ENCODE measurements around the gene TOGARAM1.

The TOGARAM1 gene

DNA sequence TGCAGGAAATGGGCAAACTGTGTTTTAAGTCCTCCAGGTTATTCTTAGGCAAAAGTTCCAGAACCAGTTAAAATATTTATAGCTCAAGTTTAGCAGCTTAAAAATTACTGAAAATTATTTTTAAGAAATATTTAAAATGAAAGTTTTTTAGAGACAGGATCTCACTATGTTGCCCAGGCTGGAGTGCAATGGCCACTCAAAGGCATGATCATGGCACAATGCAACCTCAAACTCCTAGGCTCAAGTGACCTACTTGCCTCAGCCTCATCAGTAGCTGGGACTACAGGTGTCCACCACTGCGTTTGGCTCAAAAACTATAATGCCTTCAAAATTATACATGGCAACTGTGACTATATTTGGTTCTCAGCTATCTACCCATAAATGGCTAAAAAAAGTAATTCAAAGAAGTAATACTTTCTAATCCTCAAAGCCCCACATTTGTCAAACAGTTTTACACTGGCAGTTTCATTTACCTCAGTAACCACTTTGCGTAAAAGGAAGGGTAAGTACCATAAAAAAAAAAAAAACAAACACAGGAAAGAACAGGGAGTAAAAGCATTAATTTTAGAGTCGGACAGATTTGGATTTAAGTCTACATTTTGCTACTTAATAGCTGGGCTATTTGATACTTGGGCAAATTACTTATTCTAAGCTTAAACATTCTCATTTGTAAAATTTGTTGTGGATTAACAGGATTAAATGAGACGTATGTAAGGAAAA, 9.4 kb upstream of the TOGARAM1 start (continued):
- TF ChIP-seq, protein P1, sequence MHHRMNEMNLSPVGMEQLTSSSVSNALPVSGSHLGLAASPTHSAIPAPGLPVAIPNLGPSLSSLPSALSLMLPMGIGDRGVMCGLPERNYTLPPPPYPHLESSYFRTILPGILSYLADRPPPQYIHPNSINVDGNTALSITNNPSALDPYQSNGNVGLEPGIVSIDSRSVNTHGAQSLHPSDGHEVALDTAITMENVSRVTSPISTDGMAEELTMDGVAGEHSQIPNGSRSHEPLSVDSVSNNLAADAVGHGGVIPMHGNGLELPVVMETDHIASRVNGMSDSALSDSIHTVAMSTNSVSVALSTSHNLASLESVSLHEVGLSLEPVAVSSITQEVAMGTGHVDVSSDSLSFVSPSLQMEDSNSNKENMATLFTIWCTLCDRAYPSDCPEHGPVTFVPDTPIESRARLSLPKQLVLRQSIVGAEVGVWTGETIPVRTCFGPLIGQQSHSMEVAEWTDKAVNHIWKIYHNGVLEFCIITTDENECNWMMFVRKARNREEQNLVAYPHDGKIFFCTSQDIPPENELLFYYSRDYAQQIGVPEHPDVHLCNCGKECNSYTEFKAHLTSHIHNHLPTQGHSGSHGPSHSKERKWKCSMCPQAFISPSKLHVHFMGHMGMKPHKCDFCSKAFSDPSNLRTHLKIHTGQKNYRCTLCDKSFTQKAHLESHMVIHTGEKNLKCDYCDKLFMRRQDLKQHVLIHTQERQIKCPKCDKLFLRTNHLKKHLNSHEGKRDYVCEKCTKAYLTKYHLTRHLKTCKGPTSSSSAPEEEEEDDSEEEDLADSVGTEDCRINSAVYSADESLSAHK (tag by site-specific recombination; IDR thresholded peaks at IDR 0.05), result peak; percentile 58; the same call in 1 of the 2 replicates

- Histone ChIP-seq H3K9me3 (ENCODE audit: control insufficient read depth, insufficient read depth, low read depth, low read length) (no peaks in the 10 kb centered on the region), H3K27ac (ENCODE audit: extremely low read depth, low read depth, low read length) (no peak overlapping the region), H3K36me3 (ENCODE audit: control insufficient read depth in 2 of 2, insufficient read depth in 1 of 2, low read length in 2 of 2) (peaks cover 0 to 7% of the 10 kb centered on the region in 2 experiments; a peak in 1 of 3 replicates), H3K4me3 (ENCODE audit: low read depth, low read length) (no peak overlapping the region), H3K4me1 (ENCODE audit: control insufficient read depth, insufficient read depth, low read length) (peaks cover 40% of the 10 kb centered on the region)
- ChIA-PET CTCF (no interaction called here), POLR2A (interaction anchor here (0.6 kb wide), 1 partner anchor 10 kb away, joined by 4 read pairs; no protein-coding TSS in a partner anchor)
- TF ChIP-seq ZNF645 (tag by site-specific recombination; IDR thresholded peaks at IDR 0.05) (no peak), ZNF140 (tag by site-specific recombination; IDR thresholded peaks at IDR 0.05) (no peak), ZNF473 (tag by site-specific recombination; IDR thresholded peaks at IDR 0.05) (no peak), ZNF48 (tag by site-specific recombination; IDR thresholded peaks at IDR 0.05) (no peak), ZNF10 (tag by site-specific recombination; IDR thresholded peaks at IDR 0.05) (no peak), WT1 (tag by site-specific recombination; IDR thresholded peaks at IDR 0.05) (no peak), ZNF624 (tag by site-specific recombination; IDR thresholded peaks at IDR 0.05) (no peak)
Observed at GRCh38 chr14:44954750-44955149, 7.2 kb upstream of the TOGARAM1 start.

GRCh38 chr14:44955528-44955927, 6.5 kb upstream of the TOGARAM1 start:
- CTCF ChIA-PET, result interaction anchor here (0.6 to 0.7 kb wide), 2 partner anchors 32 to 313 kb away, joined by 4 read pairs; no protein-coding TSS in a partner anchor
- Histone ChIP-seq H3K27ac (ENCODE audit: extremely low read depth, low read depth, low read length) (no peak overlapping the region), H3K4me3 (ENCODE audit: low read depth, low read length) (no peak overlapping the region), H3K4me1 (ENCODE audit: control insufficient read depth, insufficient read depth, low read length) (peaks cover 41% of the 10 kb centered on the region), H3K36me3 (ENCODE audit: control insufficient read depth in 2 of 2, insufficient read depth in 1 of 2, low read length in 2 of 2) (peaks cover 0 to 7% of the 10 kb centered on the region in 2 experiments; a peak in 1 of 3 replicates), H3K9me3 (ENCODE audit: control insufficient read depth, insufficient read depth, low read depth, low read length) (no peaks in the 10 kb centered on the region)
- 0 out of 2 replicates have a peak, but pooled peaks have one; percentile 9 for TF ChIP-seq OSR2 (tag by site-specific recombination; IDR thresholded peaks at IDR 0.05)
- peak; percentile 89 for TF ChIP-seq GLIS1 (tag by site-specific recombination; IDR thresholded peaks at IDR 0.05)
- TF ChIP-seq, protein P2, sequence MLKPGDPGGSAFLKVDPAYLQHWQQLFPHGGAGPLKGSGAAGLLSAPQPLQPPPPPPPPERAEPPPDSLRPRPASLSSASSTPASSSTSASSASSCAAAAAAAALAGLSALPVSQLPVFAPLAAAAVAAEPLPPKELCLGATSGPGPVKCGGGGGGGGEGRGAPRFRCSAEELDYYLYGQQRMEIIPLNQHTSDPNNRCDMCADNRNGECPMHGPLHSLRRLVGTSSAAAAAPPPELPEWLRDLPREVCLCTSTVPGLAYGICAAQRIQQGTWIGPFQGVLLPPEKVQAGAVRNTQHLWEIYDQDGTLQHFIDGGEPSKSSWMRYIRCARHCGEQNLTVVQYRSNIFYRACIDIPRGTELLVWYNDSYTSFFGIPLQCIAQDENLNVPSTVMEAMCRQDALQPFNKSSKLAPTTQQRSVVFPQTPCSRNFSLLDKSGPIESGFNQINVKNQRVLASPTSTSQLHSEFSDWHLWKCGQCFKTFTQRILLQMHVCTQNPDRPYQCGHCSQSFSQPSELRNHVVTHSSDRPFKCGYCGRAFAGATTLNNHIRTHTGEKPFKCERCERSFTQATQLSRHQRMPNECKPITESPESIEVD (tag by site-specific recombination; IDR thresholded peaks at IDR 0.05), result no peak
- no peak for TF ChIP-seq ZNF18 (tag by site-specific recombination; IDR thresholded peaks at IDR 0.05)
- TF ChIP-seq ZNF114 (tag by site-specific recombination; IDR thresholded peaks at IDR 0.05), result no peak
- POLR2A ChIA-PET, result no interaction called here
